Activated CD8-positive, alpha-beta T cell treated with anti-CD3 and anti-CD28 coated beads for 36 hours (primary cell): ENCODE measurements around the gene TNK2. TPM values are rescaled to one million over a fixed set of nuclear protein-coding genes. Genes with fewer than 3 reads are reported as not detected.

Source experiments
- ATAC-seq: fragments of 200-7000 bp; cut with Tn5 transposase; one replicate; pipeline ENCODE4 v1.10.0; 2021; ENCODE audit warnings: mild to moderate bottlenecking, moderate library complexity
- CTCF ChIA-PET: fragments of 350-600 bp; sonication (Branson Sonifier 250); formaldehyde crosslinking; loops from one replicate; lab custom pipeline; 2021; ENCODE audit warnings: antibody characterized with exemption; lab: Charles Lee
- POLR2A ChIA-PET: fragments of 350-600 bp; sonication (Branson Sonifier 250); formaldehyde crosslinking; loops from one replicate; lab custom pipeline; 2021; ENCODE audit warnings: antibody characterized with exemption; lab: Charles Lee
- DNase-seq: peaks from one replicate; pipeline ENCODE4 v3.0.0-alpha.2; 2020
- H3K27ac Mint-ChIP-seq: one replicate; pipeline ENCODE4 v1.8.0; 2021; ENCODE audit warnings: mild to moderate bottlenecking, mixed read lengths
- H3K27me3 Mint-ChIP-seq: one replicate; pipeline ENCODE4 v1.8.0; 2021; ENCODE audit warnings: mixed read lengths
- H3K36me3 Mint-ChIP-seq: one replicate; pipeline ENCODE4 v1.8.0; 2021; ENCODE audit warnings: low read depth, mixed read lengths
- H3K4me1 Mint-ChIP-seq: one replicate; pipeline ENCODE4 v1.8.0; 2021; ENCODE audit warnings: low read depth, mixed read lengths
- H3K4me3 Mint-ChIP-seq: one replicate; pipeline ENCODE4 v1.8.0; 2021; ENCODE audit warnings: mild to moderate bottlenecking, moderate library complexity, mixed read lengths
- H3K9me3 Mint-ChIP-seq: one replicate; pipeline ENCODE4 v1.8.0; 2021; ENCODE audit warnings: mixed read lengths
- CTCF ChIP-seq: fragments of 200-600 bp; IDR thresholded peaks from one replicate; pipeline ENCODE4 v1.8.0; 2022; ENCODE audit warnings: antibody characterized with exemption, mild to moderate bottlenecking
- intact Hi-C: fragments of 100-400 bp; cut with micrococcal nuclease; formaldehyde crosslinking; loops from one replicate; pipeline ENCODE4 v1.10.0; 2022
- total RNA-seq, 2 experiments: library from RNA; stranded (reverse); gene quantifications; one replicate each; pipeline ENCODE4 v1.2.3, GENCODE V29; 2021

TNK2 gene
- total RNA-seq, 2 experiments from 2014 or later, result 41.9 to 43.0 TPM

- ChIA-PET CTCF (interaction anchor here (1.0 to 4.0 kb wide), 2 partner anchors 10 to 130 kb away, joined by 3 to 12 read pairs; no protein-coding TSS in a partner anchor), POLR2A (no interaction called here)
- Mint-ChIP-seq H3K4me1 (no peaks in the 10 kb centered on the region), H3K9me3 (no peaks in the 10 kb centered on the region), H3K4me3 (no peak overlapping the region), H3K36me3 (no peaks in the 10 kb centered on the region), H3K27me3 (no peaks in the 10 kb centered on the region), H3K27ac (no peak overlapping the region)
- intact Hi-C loops, result no loop called here
- DNase-seq, result no peak
- ATAC-seq, result no peak
- no peak for TF ChIP-seq CTCF
Measured at GRCh38 chr3:195844671-195845218, 63.6 kb downstream of the TNK2 start.

- POLR2A ChIA-PET, result no interaction called here
- no peak for TF ChIP-seq CTCF
- no peaks in the 10 kb centered on the region for H3K9me3 Mint-ChIP-seq
- no peak overlapping the region for H3K27ac Mint-ChIP-seq
- CTCF ChIA-PET, result interaction anchor here (1.5 to 5.3 kb wide), 2 partner anchors 11 to 20 kb away, joined by 5 to 35 read pairs; no protein-coding TSS in a partner anchor
- H3K27me3 Mint-ChIP-seq, result no peaks in the 10 kb centered on the region
- intact Hi-C loops, result no loop called here
- no peaks in the 10 kb centered on the region for H3K36me3 Mint-ChIP-seq
- no peak for ATAC-seq
- H3K4me1 Mint-ChIP-seq, result no peaks in the 10 kb centered on the region
- DNase-seq, result no peak
- H3K4me3 Mint-ChIP-seq, result no peak overlapping the region
Measured at GRCh38 chr3:195839260-195840010, 68.9 kb downstream of the TNK2 start.

- no peaks in the 10 kb centered on the region for H3K9me3 Mint-ChIP-seq
- POLR2A ChIA-PET, result no interaction called here
- no peaks in the 10 kb centered on the region for H3K27me3 Mint-ChIP-seq
- DNase-seq (no peak), ATAC-seq (no peak)
- intact Hi-C loops, result no loop called here
- no peaks in the 10 kb centered on the region for H3K36me3 Mint-ChIP-seq
- H3K27ac Mint-ChIP-seq, result no peak overlapping the region
- no peak for TF ChIP-seq CTCF
- H3K4me1 Mint-ChIP-seq, result no peaks in the 10 kb centered on the region
- CTCF ChIA-PET, result interaction anchor here (1.5 to 5.3 kb wide), 2 partner anchors 12 to 21 kb away, joined by 5 to 35 read pairs; no protein-coding TSS in a partner anchor
- H3K4me3 Mint-ChIP-seq, result no peak overlapping the region
Measured at GRCh38 chr3:195838714-195839113, 69.6 kb downstream of the TNK2 start.

GRCh38 chr3:195836476-195837135, 71.7 kb downstream of the TNK2 start:
- ATAC-seq (no peak), DNase-seq (no peak)
- no peak for TF ChIP-seq CTCF
- H3K9me3 Mint-ChIP-seq, result no peaks in the 10 kb centered on the region
- ChIA-PET CTCF (interaction anchor here (1.0 to 1.7 kb wide), 3 partner anchors 14 to 58 kb away, joined by 3 to 10 read pairs (median 3); no protein-coding TSS in a partner anchor), POLR2A (no interaction called here)
- H3K36me3 Mint-ChIP-seq, result no peaks in the 10 kb centered on the region
- no peaks in the 10 kb centered on the region for H3K4me1 Mint-ChIP-seq
- H3K27ac Mint-ChIP-seq, result no peak overlapping the region
- intact Hi-C loops, result no loop called here
- H3K27me3 Mint-ChIP-seq, result no peaks in the 10 kb centered on the region
- H3K4me3 Mint-ChIP-seq, result no peak overlapping the region

- TF ChIP-seq CTCF, result no peak
- Mint-ChIP-seq H3K9me3 (no peaks in the 10 kb centered on the region), H3K27me3 (no peaks in the 10 kb centered on the region), H3K36me3 (no peaks in the 10 kb centered on the region), H3K27ac (no peak overlapping the region), H3K4me3 (no peak overlapping the region), H3K4me1 (no peaks in the 10 kb centered on the region)
- ATAC-seq (no peak), DNase-seq (no peak)
- ChIA-PET CTCF (interaction anchor here (1.2 to 1.7 kb wide), 2 partner anchors 15 to 18 kb away, joined by 3 to 10 read pairs; no protein-coding TSS in a partner anchor), POLR2A (no interaction called here)
- intact Hi-C loops, result no loop called here
Measured at GRCh38 chr3:195835791-195836190, 72.6 kb downstream of the TNK2 start.
